Measurements from ENCODE around the gene GPR176. TPM values are rescaled to one million over a fixed set of nuclear protein-coding genes. Genes with fewer than 3 reads are reported as not detected.

GPR176 gene
- polyA plus RNA-seq, 1 donor: 9.4 TPM

GRCh38 chr15:39799552-39800011 is 120.5 kb downstream of the GPR176 start:
- Histone ChIP-seq H3K27ac (ENCODE audit: low read length) (no peak overlapping the region), H3K4me1 (ENCODE audit: control insufficient read depth, insufficient read depth, low read length) (no peaks in the 10 kb centered on the region), H3K36me3 (ENCODE audit: control insufficient read depth, insufficient read depth, low read length) (no peaks in the 10 kb centered on the region), H3K9me3 (ENCODE audit: control insufficient read depth, low read depth, low read length) (no peaks in the 10 kb centered on the region), H3K27me3 (ENCODE audit: control insufficient read depth, insufficient read depth, low read length) (no peaks in the 10 kb centered on the region), H3K4me3 (ENCODE audit: low read length) (no peak overlapping the region)
- no peak for DNase-seq
- WGBS (ENCODE audit: insufficient coverage, low lambda C conversion rate): no CpG with 5 or more reads among the region's 6 CpGs

- no peak overlapping the region for H3K4me3 ChIP-seq (ENCODE audit: low read length)
- H3K27me3 ChIP-seq (ENCODE audit: control insufficient read depth, insufficient read depth, low read length): no peaks in the 10 kb centered on the region
- no peak overlapping the region for H3K27ac ChIP-seq (ENCODE audit: low read length)
- no peaks in the 10 kb centered on the region for H3K4me1 ChIP-seq (ENCODE audit: control insufficient read depth, insufficient read depth, low read length)
- no peaks in the 10 kb centered on the region for H3K9me3 ChIP-seq (ENCODE audit: control insufficient read depth, low read depth, low read length)
- WGBS (ENCODE audit: insufficient coverage, low lambda C conversion rate): no CpG with 5 or more reads among the region's 6 CpGs
- no peaks in the 10 kb centered on the region for H3K36me3 ChIP-seq (ENCODE audit: control insufficient read depth, insufficient read depth, low read length)
- DNase-seq: no peak
Measured at GRCh38 chr15:39798382-39798781, 121.7 kb downstream of the GPR176 start.

GRCh38 chr15:39797407-39797806 is 122.7 kb downstream of the GPR176 start:
- H3K9me3 ChIP-seq (ENCODE audit: control insufficient read depth, low read depth, low read length): no peaks in the 10 kb centered on the region
- WGBS (ENCODE audit: insufficient coverage, low lambda C conversion rate): 100% methylated on average over 1 of the region's 6 CpGs
- no peak overlapping the region for H3K27ac ChIP-seq (ENCODE audit: low read length)

GRCh38 chr15:39796601-39797000 is 123.5 kb downstream of the GPR176 start:
- Histone ChIP-seq H3K4me1 (ENCODE audit: control insufficient read depth, insufficient read depth, low read length) (no peaks in the 10 kb centered on the region), H3K4me3 (ENCODE audit: low read length) (no peak overlapping the region), H3K36me3 (ENCODE audit: control insufficient read depth, insufficient read depth, low read length) (no peaks in the 10 kb centered on the region), H3K27ac (ENCODE audit: low read length) (no peak overlapping the region), H3K27me3 (ENCODE audit: control insufficient read depth, insufficient read depth, low read length) (no peaks in the 10 kb centered on the region), H3K9me3 (ENCODE audit: control insufficient read depth, low read depth, low read length) (no peaks in the 10 kb centered on the region)
- DNase-seq: no peak
- 72% methylated on average over 2 of the region's 5 CpGs for WGBS (ENCODE audit: insufficient coverage, low lambda C conversion rate)

More at GRCh38 chr15:39797407-39797806, 122.7 kb downstream of the GPR176 start:
- no peaks in the 10 kb centered on the region for H3K36me3 ChIP-seq (ENCODE audit: control insufficient read depth, insufficient read depth, low read length)
- DNase-seq: no peak
- H3K4me3 ChIP-seq (ENCODE audit: low read length): no peak overlapping the region
- H3K4me1 ChIP-seq (ENCODE audit: control insufficient read depth, insufficient read depth, low read length): no peaks in the 10 kb centered on the region
- H3K27me3 ChIP-seq (ENCODE audit: control insufficient read depth, insufficient read depth, low read length): no peaks in the 10 kb centered on the region

DNA sequence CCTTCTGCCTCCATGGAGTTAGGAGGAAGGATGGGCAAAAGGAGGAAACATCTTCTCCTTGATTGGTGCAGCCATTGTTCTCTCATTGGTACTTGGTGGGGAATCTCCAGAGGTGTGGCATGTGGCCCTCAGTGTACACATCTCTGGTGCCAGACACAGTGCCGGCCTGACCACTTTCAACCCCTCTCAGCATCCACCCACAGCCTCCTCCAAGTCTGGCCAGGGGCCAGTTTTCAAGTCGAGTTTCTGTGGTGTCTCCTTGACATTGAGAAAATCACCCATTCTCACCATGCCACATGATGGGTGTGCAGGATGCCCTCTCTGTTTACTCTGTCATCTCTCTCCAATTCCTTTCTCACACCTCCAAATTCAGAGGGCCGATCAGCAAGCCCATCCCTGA is 124.6 kb downstream of the GPR176 start:
- Histone ChIP-seq H3K4me1 (ENCODE audit: control insufficient read depth, insufficient read depth, low read length) (no peaks in the 10 kb centered on the region), H3K27ac (ENCODE audit: low read length) (no peak overlapping the region), H3K27me3 (ENCODE audit: control insufficient read depth, insufficient read depth, low read length) (no peaks in the 10 kb centered on the region), H3K36me3 (ENCODE audit: control insufficient read depth, insufficient read depth, low read length) (no peaks in the 10 kb centered on the region), H3K9me3 (ENCODE audit: control insufficient read depth, low read depth, low read length) (no peaks in the 10 kb centered on the region), H3K4me3 (ENCODE audit: low read length) (no peak overlapping the region)
- no peak for DNase-seq
- WGBS (ENCODE audit: insufficient coverage, low lambda C conversion rate): no CpG with 5 or more reads among the region's 3 CpGs

DNA sequence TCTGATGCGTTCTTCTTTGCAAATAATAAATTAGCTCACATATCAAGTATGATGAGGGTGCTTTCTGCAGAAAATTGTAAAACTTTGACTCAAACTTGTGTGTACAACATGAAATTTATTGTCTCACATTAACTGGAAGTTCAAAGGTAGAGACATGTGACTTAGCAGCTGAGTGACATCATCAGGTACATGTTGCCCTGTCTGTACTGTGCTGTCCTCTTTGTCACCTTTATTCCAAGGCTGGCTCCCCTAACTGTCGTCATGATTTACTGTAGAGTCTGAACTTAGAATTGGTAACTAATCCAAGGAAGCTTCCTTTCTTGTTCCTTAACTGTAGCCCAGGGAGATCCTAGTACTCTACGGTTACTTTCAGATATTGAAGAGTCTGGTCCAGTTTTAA is 125.1 kb downstream of the GPR176 start:
- no peaks in the 10 kb centered on the region for H3K4me1 ChIP-seq (ENCODE audit: control insufficient read depth, insufficient read depth, low read length)
- no peaks in the 10 kb centered on the region for H3K27me3 ChIP-seq (ENCODE audit: control insufficient read depth, insufficient read depth, low read length)
- H3K9me3 ChIP-seq (ENCODE audit: control insufficient read depth, low read depth, low read length): no peaks in the 10 kb centered on the region
- H3K27ac ChIP-seq (ENCODE audit: low read length): no peak overlapping the region
- DNase-seq: peak; percentile 66 to 83
- no peaks in the 10 kb centered on the region for H3K36me3 ChIP-seq (ENCODE audit: control insufficient read depth, insufficient read depth, low read length)
- WGBS (ENCODE audit: insufficient coverage, low lambda C conversion rate): no CpG with 5 or more reads among the region's 3 CpGs
- no peak overlapping the region for H3K4me3 ChIP-seq (ENCODE audit: low read length)

DNA sequence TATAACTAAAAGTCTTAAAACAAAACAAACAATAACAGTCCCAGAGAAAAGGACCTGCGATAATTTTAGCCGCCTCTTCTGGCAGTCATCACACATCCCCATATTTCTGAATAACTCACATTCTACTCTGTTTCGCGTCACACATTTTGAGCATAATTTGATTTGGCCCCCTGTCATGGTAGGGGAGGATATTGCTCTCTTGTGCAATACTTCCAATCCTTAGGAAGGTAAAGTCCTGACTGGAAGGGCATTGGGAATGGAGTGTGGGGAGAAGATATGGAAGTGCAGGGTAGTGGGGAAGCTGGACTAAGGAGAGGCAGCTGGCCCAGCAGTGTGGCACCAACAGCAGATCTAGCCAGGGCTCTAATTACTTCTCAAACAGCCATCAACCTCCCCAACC is 126.1 kb downstream of the GPR176 start:
- no peak overlapping the region for H3K27ac ChIP-seq (ENCODE audit: low read length)
- no peaks in the 10 kb centered on the region for H3K27me3 ChIP-seq (ENCODE audit: control insufficient read depth, insufficient read depth, low read length)
- DNase-seq: no peak
- no peaks in the 10 kb centered on the region for H3K36me3 ChIP-seq (ENCODE audit: control insufficient read depth, insufficient read depth, low read length)
- H3K9me3 ChIP-seq (ENCODE audit: control insufficient read depth, low read depth, low read length): no peaks in the 10 kb centered on the region
- whole genome bisulfite sequencing (ENCODE audit: insufficient coverage, low lambda C conversion rate): 100% methylated on average over 4 of the region's 4 CpGs
- no peak overlapping the region for H3K4me3 ChIP-seq (ENCODE audit: low read length)
- H3K4me1 ChIP-seq (ENCODE audit: control insufficient read depth, insufficient read depth, low read length): no peaks in the 10 kb centered on the region

DNA sequence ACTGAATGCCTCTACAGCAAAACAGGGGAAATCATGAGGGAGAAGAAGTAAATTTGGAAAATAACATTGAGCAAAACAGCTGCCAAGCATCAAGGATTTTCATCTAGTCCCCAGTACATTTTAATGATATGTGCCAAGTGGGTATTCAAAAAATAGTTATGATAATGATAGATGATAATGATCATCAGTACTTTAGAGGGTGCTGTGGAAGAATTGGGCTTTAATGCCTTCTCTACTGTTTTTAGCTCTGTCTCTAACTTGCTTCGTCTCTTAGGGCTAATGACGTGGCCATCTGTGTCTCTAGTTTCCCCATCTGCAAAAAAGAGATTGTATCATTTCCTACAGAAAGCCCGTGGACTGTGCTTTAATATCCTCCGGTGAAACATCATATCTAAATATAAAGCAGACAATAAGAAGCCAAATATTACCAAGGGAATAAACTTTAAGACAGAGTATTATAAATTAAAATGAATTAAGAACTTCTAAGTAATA is 127.2 kb downstream of the GPR176 start:
- no peak overlapping the region for H3K4me3 ChIP-seq (ENCODE audit: low read length)
- no peak overlapping the region for H3K27ac ChIP-seq (ENCODE audit: low read length)
- no peaks in the 10 kb centered on the region for H3K36me3 ChIP-seq (ENCODE audit: control insufficient read depth, insufficient read depth, low read length)
- H3K4me1 ChIP-seq (ENCODE audit: control insufficient read depth, insufficient read depth, low read length): no peaks in the 10 kb centered on the region
- H3K27me3 ChIP-seq (ENCODE audit: control insufficient read depth, insufficient read depth, low read length): no peaks in the 10 kb centered on the region
- DNase-seq: no peak
- WGBS (ENCODE audit: insufficient coverage, low lambda C conversion rate): 83% methylated on average over 4 of the region's 4 CpGs
- H3K9me3 ChIP-seq (ENCODE audit: control insufficient read depth, low read depth, low read length): no peaks in the 10 kb centered on the region

DNA sequence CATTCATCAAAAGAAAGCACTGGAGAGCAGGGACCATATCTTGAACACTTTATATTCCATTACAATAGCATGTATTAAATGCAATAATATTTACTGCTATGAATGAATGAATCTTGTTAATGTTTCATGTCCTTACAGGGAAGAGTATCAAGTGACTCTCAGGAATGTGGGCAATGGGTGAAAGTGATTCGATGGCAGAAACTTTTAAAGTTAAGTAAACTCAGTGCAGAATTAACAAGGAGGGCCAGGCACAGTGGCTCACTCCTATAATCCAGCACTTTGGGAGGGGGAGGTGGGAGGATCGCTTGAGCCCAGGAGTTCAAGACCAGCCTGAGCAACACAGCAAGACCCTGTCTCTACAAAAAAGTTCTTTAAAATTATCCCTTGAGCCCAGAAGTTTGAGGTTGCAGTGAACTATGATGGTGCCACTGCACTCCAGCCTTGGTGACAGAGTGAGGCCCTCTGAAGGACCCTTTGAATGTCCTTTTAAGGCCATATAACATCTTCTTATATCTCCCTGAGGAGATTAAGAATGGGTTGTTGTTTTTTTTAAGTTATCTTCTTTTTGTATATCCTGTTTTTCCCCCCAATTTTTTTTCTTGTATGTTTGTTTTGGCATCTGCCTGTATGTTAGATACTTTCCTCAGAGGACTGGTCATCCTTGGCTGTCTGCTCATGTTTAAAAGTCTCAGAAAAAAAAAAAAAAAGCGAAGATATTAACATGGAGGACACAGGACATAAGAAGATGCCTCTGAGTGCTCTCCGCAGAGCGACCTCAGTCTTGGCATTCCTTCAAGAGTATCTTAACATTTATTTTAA is 127.8 kb downstream of the GPR176 start:
- Histone ChIP-seq H3K27me3 (ENCODE audit: control insufficient read depth, insufficient read depth, low read length) (no peaks in the 10 kb centered on the region), H3K36me3 (ENCODE audit: control insufficient read depth, insufficient read depth, low read length) (no peaks in the 10 kb centered on the region), H3K27ac (ENCODE audit: low read length) (no peak overlapping the region), H3K4me3 (ENCODE audit: low read length) (no peak overlapping the region), H3K9me3 (ENCODE audit: control insufficient read depth, low read depth, low read length) (no peaks in the 10 kb centered on the region), H3K4me1 (ENCODE audit: control insufficient read depth, insufficient read depth, low read length) (no peaks in the 10 kb centered on the region)
- no peak for DNase-seq
- WGBS (ENCODE audit: insufficient coverage, low lambda C conversion rate): 60% methylated on average over 1 of the region's 5 CpGs

DNA sequence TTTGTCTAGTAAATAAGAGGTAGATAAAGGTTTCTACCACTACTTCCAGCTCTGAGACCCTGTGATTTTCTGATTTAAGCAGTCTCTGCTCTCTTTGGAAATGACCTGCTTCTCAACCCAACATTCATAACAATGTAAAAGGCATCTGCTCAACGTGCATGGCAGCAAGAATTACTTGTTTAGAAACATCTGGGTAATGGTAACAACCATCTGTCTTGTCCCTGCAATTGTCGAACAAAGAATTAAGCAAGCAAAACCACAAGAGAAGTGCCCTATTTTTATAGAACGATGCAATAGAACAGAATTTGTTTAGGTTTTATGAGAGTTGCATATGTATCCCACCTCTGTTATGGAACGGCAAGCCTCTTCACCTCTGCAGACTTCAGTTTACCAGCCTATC is 130.3 kb downstream of the GPR176 start:
- no peaks in the 10 kb centered on the region for H3K36me3 ChIP-seq (ENCODE audit: control insufficient read depth, insufficient read depth, low read length)
- 62% methylated on average over 3 of the region's 4 CpGs for whole genome bisulfite sequencing (ENCODE audit: insufficient coverage, low lambda C conversion rate)
- H3K27me3 ChIP-seq (ENCODE audit: control insufficient read depth, insufficient read depth, low read length): no peaks in the 10 kb centered on the region
- no peak for DNase-seq
- H3K9me3 ChIP-seq (ENCODE audit: control insufficient read depth, low read depth, low read length): no peaks in the 10 kb centered on the region
- H3K4me3 ChIP-seq (ENCODE audit: low read length): no peak overlapping the region
- no peak overlapping the region for H3K27ac ChIP-seq (ENCODE audit: low read length)
- no peaks in the 10 kb centered on the region for H3K4me1 ChIP-seq (ENCODE audit: control insufficient read depth, insufficient read depth, low read length)

All from large intestine (tissue), 3 donors.